Neuronal stem cell (in vitro differentiated cells): ENCODE results near the gene PIP5KL1.
"Not testable (repeated sequence)": the region's sequence is repeated elsewhere in the genome, so short reads cannot be mapped to it uniquely, and the experiment has no call there.

Experiments
- DNase-seq: peaks from one replicate; pipeline ENCODE4 v3.0.0-alpha.2; 2013; ENCODE audit warnings: low spot score
- H2AFZ ChIP-seq: one replicate; pipeline ENCODE4 v1.6.1; 2013; ENCODE audit warnings: mild to moderate bottlenecking, low read length, inconsistent platforms
- H2AK5ac ChIP-seq: 2 replicates; pipeline ENCODE4 v1.6.1; 2013; ENCODE audit warnings: low read depth, mild to moderate bottlenecking, inconsistent platforms, low read length, moderate library complexity, mixed read lengths
- H2BK120ac ChIP-seq: 2 replicates; pipeline ENCODE4 v1.6.1; 2013; ENCODE audit warnings: low read depth, mild to moderate bottlenecking, inconsistent platforms, low read length, moderate library complexity, mixed read lengths
- H2BK12ac ChIP-seq: one replicate; pipeline ENCODE4 v1.6.1; 2013; ENCODE audit warnings: low read length, inconsistent platforms
- H2BK15ac ChIP-seq: 2 replicates; pipeline ENCODE4 v1.6.1; 2013; ENCODE audit warnings: mild to moderate bottlenecking, low read length, inconsistent platforms, mixed read lengths
- H2BK5ac ChIP-seq: one replicate; pipeline ENCODE4 v1.6.1; 2013; ENCODE audit warnings: inconsistent platforms, mild to moderate bottlenecking, low read length, moderate library complexity
- H3K14ac ChIP-seq: one replicate; pipeline ENCODE4 v1.6.1; 2013; ENCODE audit warnings: low read length, inconsistent platforms
- H3K18ac ChIP-seq: 2 replicates; pipeline ENCODE4 v1.6.1; 2013; ENCODE audit warnings: low read length, inconsistent platforms
- H3K23ac ChIP-seq: 2 replicates; pipeline ENCODE4 v1.6.1; 2013; ENCODE audit warnings: low read depth, mild to moderate bottlenecking, mixed read lengths, low read length, inconsistent platforms; ENCODE audit not compliant: poor library complexity
- H3K27ac ChIP-seq: replicated peaks from 3 replicates; pipeline ENCODE4 v1.5.1; 2013; ENCODE audit warnings: low read length, inconsistent platforms
- H3K27me3 ChIP-seq, 3 experiments: 2 replicates each; pipeline ENCODE4 v1.6.1; 2013; ENCODE audit warnings: low read length in 3 of 3, mild to moderate bottlenecking in 2 of 3, inconsistent platforms in 1 of 3, low read depth in 1 of 3, mixed read lengths in 1 of 3, moderate library complexity in 1 of 3; ENCODE audit not compliant: control insufficient read depth in 3 of 3, insufficient read depth in 3 of 3
- H3K36me3 ChIP-seq, 2 donors: replicated peaks in 1 of 2; 2 replicates each; pipeline ENCODE4 v1.6.1; 2013; ENCODE audit warnings: low read length in 2 of 2; ENCODE audit not compliant: control insufficient read depth in 2 of 2, insufficient read depth in 2 of 2
- H3K4ac ChIP-seq: 2 replicates; pipeline ENCODE4 v1.6.1; 2013; ENCODE audit warnings: inconsistent platforms, mild to moderate bottlenecking, low read length, moderate library complexity
- H3K4me1 ChIP-seq, 2 donors: 1 replicate in 1 of 2; 2 replicates in 1 of 2; pipeline ENCODE4 v1.6.1; 2013; ENCODE audit warnings: low read length in 2 of 2, low read depth in 1 of 2; ENCODE audit not compliant: control insufficient read depth in 2 of 2, insufficient read depth in 1 of 2
- H3K4me2 ChIP-seq: one replicate; pipeline ENCODE4 v1.6.1; 2013; ENCODE audit warnings: mild to moderate bottlenecking, low read length, inconsistent platforms; ENCODE audit not compliant: insufficient read depth, poor library complexity, severe bottlenecking
- H3K4me3 ChIP-seq, 2 donors: 2 replicates each; pipeline ENCODE4 v1.5.1; 2013; ENCODE audit warnings: low read length in 2 of 2, mild to moderate bottlenecking in 2 of 2, inconsistent platforms in 1 of 2, moderate library complexity in 1 of 2
- H3K79me1 ChIP-seq: one replicate; pipeline ENCODE4 v1.6.1; 2013; ENCODE audit warnings: low read depth, mild to moderate bottlenecking, inconsistent platforms, low read length, moderate library complexity
- H3K9ac ChIP-seq: one replicate; pipeline ENCODE4 v1.6.1; 2013; ENCODE audit warnings: mild to moderate bottlenecking, low read depth, low read length, inconsistent platforms; ENCODE audit not compliant: poor library complexity
- H3K9me3 ChIP-seq, 2 donors: replicated peaks in 1 of 2; 2 replicates each; pipeline versions ENCODE3 to v1.6.1; 2013; ENCODE audit warnings: low read length in 2 of 2, mild to moderate bottlenecking in 2 of 2, inconsistent platforms in 1 of 2, low read depth in 1 of 2, mixed read lengths in 1 of 2, moderate library complexity in 1 of 2; ENCODE audit not compliant: control insufficient read depth in 2 of 2, insufficient read depth in 1 of 2
- H4K8ac ChIP-seq: one replicate; pipeline ENCODE4 v1.6.1; 2013; ENCODE audit warnings: low read depth, mild to moderate bottlenecking, inconsistent platforms, low read length, moderate library complexity
- H4K91ac ChIP-seq: one replicate; pipeline ENCODE4 v1.6.1; 2013; ENCODE audit warnings: low read length, low read depth, mild to moderate bottlenecking, inconsistent platforms; ENCODE audit not compliant: poor library complexity
- WGBS, 2 donors: extraction: QIAGEN DNeasy Blood & Tissue Kit; methylation state at CpG; one replicate each; pipeline ENCODE4 v1.1.7; 2013; ENCODE audit warnings: missing lambda C conversion rate in 2 of 2, mixed read lengths in 1 of 2; ENCODE audit not compliant: insufficient read length in 2 of 2, insufficient replicate concordance in 1 of 2; ENCODE audit errors: extremely low coverage in 2 of 2; 5-methylcytosine and 5-hydroxymethylcytosine counted together

The PIP5KL1 gene

DNA sequence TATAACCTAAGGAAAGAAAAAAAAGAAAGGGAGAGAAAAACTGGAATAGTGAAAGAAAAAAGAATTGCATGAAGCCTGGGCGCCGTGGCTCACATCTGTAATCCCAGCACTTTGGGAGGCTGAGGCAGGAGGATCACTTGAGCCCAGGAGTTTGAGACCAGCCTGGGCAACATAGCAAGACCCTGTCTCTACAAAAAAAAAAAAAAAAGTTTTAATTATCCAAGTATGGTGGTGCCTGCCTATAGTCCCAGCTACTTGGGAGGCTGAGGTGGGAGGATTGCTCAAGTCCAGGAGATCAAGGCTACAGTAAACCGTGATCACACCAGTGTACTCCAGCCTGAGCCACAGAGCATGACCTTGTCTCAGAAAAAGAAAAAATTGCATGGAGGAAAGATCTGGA is 48.9 kb downstream of the PIP5KL1 start:
- peaks cover 11 to 14% of the 10 kb centered on the region in 2 donors for H3K4me1 ChIP-seq

DNA sequence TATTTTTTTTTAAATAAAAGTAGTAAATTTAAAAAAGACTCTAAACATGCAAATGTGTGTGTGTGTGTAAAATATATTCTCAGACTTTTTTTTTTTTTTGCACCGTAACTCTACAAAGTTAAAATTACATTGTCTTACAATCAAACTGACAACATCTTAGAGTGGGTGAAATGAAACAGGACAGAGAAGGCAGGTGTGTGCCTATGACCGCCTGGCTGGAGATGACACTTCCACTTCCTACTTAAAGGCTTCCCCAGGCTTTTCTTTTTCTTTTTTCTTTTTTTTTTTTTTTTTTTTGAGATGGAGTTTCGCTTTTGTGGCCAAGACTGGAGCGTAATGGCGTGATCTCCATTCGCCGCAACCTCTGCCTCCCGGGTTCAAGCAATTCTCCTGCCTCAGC is 50.4 kb downstream of the PIP5KL1 start:
- Histone ChIP-seq H3K4ac (no peak overlapping the region), H3K9me3 (no peaks in the 10 kb centered on the region), H2BK12ac (no peak overlapping the region), H3K23ac (no peak overlapping the region), H3K79me1 (peaks cover 5% of the 10 kb centered on the region), H3K18ac (no peak overlapping the region), H3K4me3 (no peak overlapping the region), H2AFZ (no peak overlapping the region), H4K8ac (no peak overlapping the region), H3K14ac (no peak overlapping the region), H3K4me1 (peaks cover 12 to 22% of the 10 kb centered on the region in 2 donors), H2BK15ac (no peak overlapping the region), H3K4me2 (no peak overlapping the region), H3K27ac (no peak overlapping the region), H2AK5ac (no peak overlapping the region), H3K27me3 (no peaks in the 10 kb centered on the region), H3K9ac (no peak overlapping the region), H2BK5ac (no peak overlapping the region), H3K36me3 (no peaks in the 10 kb centered on the region), H4K91ac (no peak overlapping the region), H2BK120ac (no peak overlapping the region)
- WGBS, 2 donors: no CpG with 5 or more reads among the region's 8 CpGs
- DNase-seq: no peak

More for the DNA sequence above, 48.9 kb downstream of the PIP5KL1 start:
- not testable (repeated sequence) for H2BK120ac ChIP-seq, H3K9me3 ChIP-seq, H4K91ac ChIP-seq, H4K8ac ChIP-seq, H3K4ac ChIP-seq, H3K9ac ChIP-seq, H3K27ac ChIP-seq, H3K4me3 ChIP-seq, H2AFZ ChIP-seq, H3K18ac ChIP-seq, H2AK5ac ChIP-seq, H3K27me3 ChIP-seq, H3K79me1 ChIP-seq, H2BK15ac ChIP-seq, H3K14ac ChIP-seq, H3K36me3 ChIP-seq, H3K4me2 ChIP-seq, H2BK5ac ChIP-seq, H2BK12ac ChIP-seq, DNase-seq, H3K23ac ChIP-seq
- no CpG with 5 or more reads among the region's 3 CpGs for WGBS, 2 donors

DNA sequence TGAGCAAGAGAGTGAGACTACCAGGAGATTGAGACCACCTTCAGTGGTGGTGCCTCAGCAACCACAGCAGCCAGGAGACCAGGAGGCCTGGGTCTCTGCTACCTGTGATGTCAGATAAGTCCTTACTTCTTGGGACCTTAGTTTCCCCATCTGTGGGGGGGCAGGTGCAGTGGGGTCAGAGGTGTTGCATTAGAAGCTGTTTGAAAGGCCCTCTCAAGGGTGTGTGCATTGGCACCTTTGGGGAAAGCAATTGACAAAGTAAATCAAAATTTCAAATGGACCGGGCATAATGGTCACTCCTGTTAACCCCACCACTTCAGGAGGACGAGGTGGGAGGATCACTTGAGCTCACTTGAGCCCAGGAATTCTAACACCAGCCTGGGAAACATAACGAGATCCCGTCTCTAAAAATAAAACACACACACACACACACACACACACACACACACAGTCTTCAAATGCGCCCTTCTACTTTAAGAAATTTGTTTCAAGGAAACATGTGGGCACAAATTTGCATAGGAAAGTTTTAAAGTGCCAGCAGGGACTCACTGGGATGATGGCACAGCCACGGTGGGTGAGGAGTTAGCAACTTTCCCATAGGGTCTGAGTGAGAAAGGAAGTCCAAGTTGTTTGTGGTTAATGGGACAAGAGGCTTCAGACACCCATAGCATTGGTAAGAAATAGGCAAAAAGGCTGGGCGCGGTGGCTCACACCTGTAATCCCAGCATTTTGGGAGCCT is 51.8 kb downstream of the PIP5KL1 start:
- H3K27ac ChIP-seq: no peak overlapping the region

DNA sequence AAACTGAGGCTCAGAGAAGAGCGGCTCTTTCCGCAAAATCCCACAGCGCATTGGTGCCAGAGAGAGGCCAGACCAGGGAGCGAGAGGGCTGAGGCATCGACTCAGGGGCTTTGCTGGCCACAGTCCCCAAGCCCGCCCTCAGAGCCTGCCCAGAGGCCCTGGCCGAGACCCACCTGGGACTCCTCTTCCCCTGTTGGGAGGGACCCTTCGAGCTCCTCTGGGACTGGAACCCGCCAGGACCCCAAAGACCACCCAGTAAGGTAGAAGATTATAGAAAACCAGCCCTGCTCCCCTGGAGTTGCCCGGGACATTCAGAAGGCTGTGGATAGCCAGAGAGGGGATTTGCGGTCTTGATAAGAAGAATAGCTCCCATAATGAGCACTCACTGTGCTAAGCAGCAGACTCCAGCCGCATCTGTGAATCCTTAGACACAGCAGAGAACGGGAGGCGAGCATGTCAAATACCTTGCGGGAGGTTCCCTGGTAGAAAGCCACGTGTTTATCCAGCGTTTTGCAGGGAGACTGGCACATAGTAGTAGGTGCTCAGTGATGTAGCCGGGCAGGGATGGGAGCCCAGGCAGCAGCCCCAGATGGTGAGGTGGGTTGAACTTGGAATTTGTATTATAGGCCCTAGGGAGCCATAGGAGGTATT is 52.5 kb downstream of the PIP5KL1 start:
- H4K91ac ChIP-seq: no peak overlapping the region
- H3K36me3 ChIP-seq: no peaks in the 10 kb centered on the region
- no peak overlapping the region for H3K4ac ChIP-seq
- H2AFZ ChIP-seq: peak overlapping the region; percentile 96
- H2AK5ac ChIP-seq: no peak overlapping the region
- no CpG with 5 or more reads among the region's 18 CpGs for WGBS, 2 donors
- H3K4me1 ChIP-seq: peaks cover 15 to 41% of the 10 kb centered on the region in 2 donors
- H3K14ac ChIP-seq: no peak overlapping the region
- H2BK15ac ChIP-seq: no peak overlapping the region
- peak overlapping the region; percentile 83 for H3K9ac ChIP-seq
- H2BK5ac ChIP-seq: no peak overlapping the region
- no peak overlapping the region for H2BK12ac ChIP-seq
- no peak overlapping the region for H3K23ac ChIP-seq
- no peak overlapping the region for H3K27ac ChIP-seq
- peak overlapping the region; percentile 29 for H2BK120ac ChIP-seq
- H3K27me3 ChIP-seq: no peaks in the 10 kb centered on the region
- H4K8ac ChIP-seq: no peak overlapping the region
- peak overlapping the region; percentile 68 for H3K18ac ChIP-seq
- DNase-seq: peak; percentile 46
- H3K9me3 ChIP-seq: no peaks in the 10 kb centered on the region
- H3K4me3 ChIP-seq: peak overlapping the region; percentile 50 to 76
- peak overlapping the region; percentile 76 for H3K4me2 ChIP-seq
- H3K79me1 ChIP-seq: peaks cover 5% of the 10 kb centered on the region

More for the DNA sequence above, 51.8 kb downstream of the PIP5KL1 start:
- Histone ChIP-seq H2BK12ac (no peak overlapping the region), H2BK5ac (no peak overlapping the region), H4K8ac (no peak overlapping the region), H3K36me3 (no peaks in the 10 kb centered on the region), H3K27me3 (no peaks in the 10 kb centered on the region), H3K9me3 (no peaks in the 10 kb centered on the region), H3K79me1 (peaks cover 5% of the 10 kb centered on the region), H3K9ac (no peak overlapping the region), H3K4me1 (peaks cover 12 to 35% of the 10 kb centered on the region in 2 donors), H2AK5ac (no peak overlapping the region), H3K4ac (no peak overlapping the region), H2BK120ac (no peak overlapping the region), H2BK15ac (no peak overlapping the region), H3K4me3 (no peak overlapping the region), H3K23ac (no peak overlapping the region), H4K91ac (no peak overlapping the region), H3K18ac (no peak overlapping the region), H3K14ac (no peak overlapping the region), H3K4me2 (no peak overlapping the region), H2AFZ (no peak overlapping the region)
- DNase-seq: no peak
- no CpG with 5 or more reads among the region's 8 CpGs for WGBS, 2 donors
